ENCODE results near the gene FMN1.
A peak's percentile ranks its signal among the peaks of the same experiment; 100 is the strongest.

The FMN1 gene

GRCh38 chr15:33194237-33194636 is 277 bp downstream of the FMN1 start:
- peaks cover 6% of the 10 kb centered on the region for H3K4me1 ChIP-seq (ENCODE audit: control insufficient read depth, low read depth, low read length)
- peaks cover 16% of the 10 kb centered on the region for H3K27me3 ChIP-seq (ENCODE audit: control insufficient read depth, insufficient read depth, low read length)
- no peak overlapping the region for H3K27ac ChIP-seq (ENCODE audit: low read length)
- H3K9ac ChIP-seq (ENCODE audit: low read length): no peak overlapping the region
- no peaks in the 10 kb centered on the region for H3K36me3 ChIP-seq (ENCODE audit: control insufficient read depth, low read depth, low read length)
- H3K9me3 ChIP-seq (ENCODE audit: control insufficient read depth, low read depth, low read length): no peaks in the 10 kb centered on the region
- H3K4me3 ChIP-seq (ENCODE audit: low read length): peak overlapping the region; percentile 74

DNA sequence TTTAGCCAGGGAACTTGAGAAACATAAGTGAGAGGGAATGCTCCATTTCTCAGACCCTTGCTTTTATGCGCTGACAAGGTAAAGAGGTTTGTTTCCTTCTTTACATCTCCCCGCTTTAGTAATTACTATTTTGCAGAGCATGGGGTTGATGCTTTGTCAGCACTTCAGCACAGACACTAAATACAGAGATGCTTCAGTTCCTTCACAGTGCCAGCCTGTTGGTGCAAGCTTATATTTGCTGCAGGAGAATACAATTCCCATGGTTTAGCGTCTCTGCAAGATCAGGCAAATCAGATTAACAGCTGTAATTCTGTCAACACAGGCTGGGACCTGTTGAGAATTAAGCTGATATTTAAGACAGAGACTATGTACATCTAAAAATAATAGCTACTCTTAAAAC is 2.9 kb downstream of the FMN1 start:
- H3K27me3 ChIP-seq (ENCODE audit: control insufficient read depth, insufficient read depth, low read length): peaks cover 16% of the 10 kb centered on the region
- H3K36me3 ChIP-seq (ENCODE audit: control insufficient read depth, low read depth, low read length): no peaks in the 10 kb centered on the region
- no peak overlapping the region for H3K27ac ChIP-seq (ENCODE audit: low read length)
- H3K4me3 ChIP-seq (ENCODE audit: low read length): no peak overlapping the region
- no peaks in the 10 kb centered on the region for H3K9me3 ChIP-seq (ENCODE audit: control insufficient read depth, low read depth, low read length)
- H3K4me1 ChIP-seq (ENCODE audit: control insufficient read depth, low read depth, low read length): peaks cover 6% of the 10 kb centered on the region
- H3K9ac ChIP-seq (ENCODE audit: low read length): no peak overlapping the region

DNA sequence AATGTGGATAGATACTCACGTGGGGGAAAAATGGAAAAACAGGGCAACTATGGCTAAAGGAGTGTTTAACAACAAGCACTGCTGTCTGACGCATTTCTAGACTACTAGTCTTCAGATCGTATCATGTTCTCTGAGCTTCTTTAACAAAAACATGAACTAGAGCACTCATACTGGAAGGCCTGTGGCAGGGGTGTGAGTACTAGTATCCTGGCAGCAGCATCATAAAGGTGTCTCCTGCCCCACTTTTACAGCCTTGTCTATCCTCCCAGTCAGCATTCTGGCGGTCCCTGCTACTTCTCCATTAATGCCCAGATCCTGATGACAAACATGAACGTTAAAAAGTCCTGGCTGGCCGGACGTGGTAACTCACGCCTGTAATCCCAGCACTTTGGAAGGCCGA is 4.0 kb downstream of the FMN1 start:
- H3K27ac ChIP-seq (ENCODE audit: low read length): no peak overlapping the region
- H3K27me3 ChIP-seq (ENCODE audit: control insufficient read depth, insufficient read depth, low read length): peaks cover 6% of the 10 kb centered on the region
- peaks cover 6% of the 10 kb centered on the region for H3K4me1 ChIP-seq (ENCODE audit: control insufficient read depth, low read depth, low read length)
- no peaks in the 10 kb centered on the region for H3K36me3 ChIP-seq (ENCODE audit: control insufficient read depth, low read depth, low read length)
- H3K9ac ChIP-seq (ENCODE audit: low read length): no peak overlapping the region
- H3K9me3 ChIP-seq (ENCODE audit: control insufficient read depth, low read depth, low read length): no peaks in the 10 kb centered on the region
- no peak overlapping the region for H3K4me3 ChIP-seq (ENCODE audit: low read length)

GRCh38 chr15:33188641-33189257 is 5.8 kb downstream of the FMN1 start:
- H3K9ac ChIP-seq (ENCODE audit: low read length): no peak overlapping the region
- H3K27ac ChIP-seq (ENCODE audit: low read length): no peak overlapping the region
- H3K9me3 ChIP-seq (ENCODE audit: control insufficient read depth, low read depth, low read length): no peaks in the 10 kb centered on the region
- H3K4me3 ChIP-seq (ENCODE audit: low read length): no peak overlapping the region
- H3K36me3 ChIP-seq (ENCODE audit: control insufficient read depth, low read depth, low read length): no peaks in the 10 kb centered on the region
- no peaks in the 10 kb centered on the region for H3K27me3 ChIP-seq (ENCODE audit: control insufficient read depth, insufficient read depth, low read length)
- peaks cover 6% of the 10 kb centered on the region for H3K4me1 ChIP-seq (ENCODE audit: control insufficient read depth, low read depth, low read length)

DNA sequence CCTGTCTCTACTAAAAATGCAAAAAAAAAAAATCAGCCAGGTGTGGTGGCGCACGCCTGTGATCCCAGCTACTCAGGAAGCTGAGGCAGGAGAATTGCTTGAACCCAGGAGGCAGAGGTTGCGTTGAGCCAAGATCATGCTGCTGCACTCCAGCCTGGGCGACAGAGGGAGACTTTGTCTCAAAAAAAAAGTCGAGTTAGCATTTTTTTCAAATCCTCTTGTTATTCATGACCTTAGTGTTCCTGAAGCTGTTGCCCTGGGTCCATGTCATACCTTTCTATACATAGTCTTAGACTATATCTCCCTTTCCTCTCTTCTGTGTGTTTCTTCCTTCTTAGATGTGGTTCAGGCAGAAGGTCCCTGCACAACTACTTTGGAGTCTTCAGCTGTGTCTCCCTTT is 6.4 kb downstream of the FMN1 start:
- Histone ChIP-seq H3K9me3 (ENCODE audit: control insufficient read depth, low read depth, low read length) (no peaks in the 10 kb centered on the region), H3K4me3 (ENCODE audit: low read length) (no peak overlapping the region), H3K27ac (ENCODE audit: low read length) (no peak overlapping the region), H3K36me3 (ENCODE audit: control insufficient read depth, low read depth, low read length) (no peaks in the 10 kb centered on the region), H3K4me1 (ENCODE audit: control insufficient read depth, low read depth, low read length) (peaks cover 3% of the 10 kb centered on the region), H3K27me3 (ENCODE audit: control insufficient read depth, insufficient read depth, low read length) (no peaks in the 10 kb centered on the region), H3K9ac (ENCODE audit: low read length) (no peak overlapping the region)

DNA sequence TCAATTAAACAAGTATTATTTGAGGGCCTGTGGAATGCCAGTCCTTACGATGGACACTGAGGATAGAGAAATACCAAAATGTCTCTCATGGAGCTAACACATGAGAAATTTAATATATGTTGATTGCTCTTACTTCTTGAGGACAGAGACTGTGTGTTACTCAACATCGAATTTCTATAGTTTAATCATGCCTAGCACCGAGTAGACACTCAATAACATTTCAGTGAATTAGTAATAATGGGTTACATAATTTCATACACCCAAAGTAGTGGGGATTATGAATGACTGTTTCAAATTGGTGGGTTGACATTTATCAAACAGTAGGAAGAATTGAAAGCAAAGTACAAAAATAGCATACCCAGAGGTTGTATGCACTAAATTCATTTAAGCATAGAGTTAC is 11.2 kb downstream of the FMN1 start:
- peaks cover 15% of the 10 kb centered on the region for H3K4me1 ChIP-seq (ENCODE audit: control insufficient read depth, low read depth, low read length)
- no peak overlapping the region for H3K4me3 ChIP-seq (ENCODE audit: low read length)
- no peaks in the 10 kb centered on the region for H3K9me3 ChIP-seq (ENCODE audit: control insufficient read depth, low read depth, low read length)
- no peaks in the 10 kb centered on the region for H3K36me3 ChIP-seq (ENCODE audit: control insufficient read depth, low read depth, low read length)
- no peak overlapping the region for H3K27ac ChIP-seq (ENCODE audit: low read length)
- no peaks in the 10 kb centered on the region for H3K27me3 ChIP-seq (ENCODE audit: control insufficient read depth, insufficient read depth, low read length)
- no peak overlapping the region for H3K9ac ChIP-seq (ENCODE audit: low read length)

GRCh38 chr15:33182926-33183325 is 11.6 kb downstream of the FMN1 start:
- Histone ChIP-seq H3K9ac (ENCODE audit: low read length) (no peak overlapping the region), H3K9me3 (ENCODE audit: control insufficient read depth, low read depth, low read length) (no peaks in the 10 kb centered on the region)

DNA sequence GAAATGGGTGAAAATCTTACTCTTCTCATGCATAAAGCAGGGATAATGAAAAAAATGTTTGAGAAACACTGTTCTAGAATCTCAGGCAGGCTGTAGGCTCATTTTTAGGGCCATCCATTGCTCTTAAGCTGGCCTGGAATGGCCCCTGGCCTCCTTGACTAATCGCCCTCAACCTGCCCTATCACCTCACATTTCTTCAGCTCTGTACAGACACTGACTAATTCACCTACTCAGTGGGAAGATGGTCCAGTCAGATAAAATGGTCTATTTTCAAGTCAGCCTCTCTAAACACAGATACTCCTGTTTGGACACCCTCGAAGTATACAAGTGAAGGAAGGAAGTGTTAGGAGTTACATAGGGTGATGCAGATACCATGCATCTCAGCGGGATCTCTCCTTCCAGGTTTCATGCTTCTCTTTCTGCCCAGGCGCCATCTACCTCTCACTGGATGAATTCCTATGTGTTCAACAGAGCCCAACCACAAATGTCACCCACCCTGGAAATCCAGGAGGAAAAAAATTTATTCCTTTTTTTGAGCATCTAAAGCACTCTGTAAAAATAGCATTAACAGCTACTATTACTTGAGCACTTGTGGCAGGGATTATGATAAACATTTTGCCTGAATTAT is 12.1 kb downstream of the FMN1 start:
- Histone ChIP-seq H3K9me3 (ENCODE audit: control insufficient read depth, low read depth, low read length) (no peaks in the 10 kb centered on the region), H3K4me3 (ENCODE audit: low read length) (no peak overlapping the region), H3K36me3 (ENCODE audit: control insufficient read depth, low read depth, low read length) (no peaks in the 10 kb centered on the region), H3K27me3 (ENCODE audit: control insufficient read depth, insufficient read depth, low read length) (no peaks in the 10 kb centered on the region), H3K9ac (ENCODE audit: low read length) (no peak overlapping the region), H3K4me1 (ENCODE audit: control insufficient read depth, low read depth, low read length) (peaks cover 15% of the 10 kb centered on the region), H3K27ac (ENCODE audit: low read length) (no peak overlapping the region)

More at GRCh38 chr15:33182926-33183325, 11.6 kb downstream of the FMN1 start:
- no peaks in the 10 kb centered on the region for H3K36me3 ChIP-seq (ENCODE audit: control insufficient read depth, low read depth, low read length)
- no peak overlapping the region for H3K27ac ChIP-seq (ENCODE audit: low read length)
- peaks cover 15% of the 10 kb centered on the region for H3K4me1 ChIP-seq (ENCODE audit: control insufficient read depth, low read depth, low read length)
- no peak overlapping the region for H3K4me3 ChIP-seq (ENCODE audit: low read length)
- H3K27me3 ChIP-seq (ENCODE audit: control insufficient read depth, insufficient read depth, low read length): no peaks in the 10 kb centered on the region

DNA sequence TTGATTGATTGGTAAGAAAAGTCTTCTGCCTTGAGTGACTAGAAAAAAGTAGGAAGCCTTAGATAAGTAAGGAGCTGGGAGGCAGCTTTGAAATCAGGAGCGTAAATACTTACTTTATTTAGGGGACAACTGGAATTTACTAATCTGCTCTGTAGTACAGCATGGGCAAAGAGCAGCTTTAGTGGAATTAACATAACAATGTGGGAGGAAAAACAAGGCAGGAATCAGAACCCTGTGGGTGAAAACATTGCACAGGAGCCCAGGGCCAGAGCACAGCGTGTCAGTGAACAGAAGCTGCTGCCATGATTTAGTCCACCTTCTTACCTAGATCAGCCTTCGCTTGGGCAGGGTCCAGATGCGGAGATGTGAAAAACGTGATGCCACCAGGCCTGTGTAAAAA is 14.6 kb downstream of the FMN1 start:
- H3K27me3 ChIP-seq (ENCODE audit: control insufficient read depth, insufficient read depth, low read length): no peaks in the 10 kb centered on the region
- H3K4me1 ChIP-seq (ENCODE audit: control insufficient read depth, low read depth, low read length): peaks cover 15% of the 10 kb centered on the region
- no peak overlapping the region for H3K27ac ChIP-seq (ENCODE audit: low read length)
- H3K4me3 ChIP-seq (ENCODE audit: low read length): no peak overlapping the region
- no peaks in the 10 kb centered on the region for H3K36me3 ChIP-seq (ENCODE audit: control insufficient read depth, low read depth, low read length)
- peak overlapping the region; percentile 10 for H3K9ac ChIP-seq (ENCODE audit: low read length)
- H3K9me3 ChIP-seq (ENCODE audit: control insufficient read depth, low read depth, low read length): no peaks in the 10 kb centered on the region

DNA sequence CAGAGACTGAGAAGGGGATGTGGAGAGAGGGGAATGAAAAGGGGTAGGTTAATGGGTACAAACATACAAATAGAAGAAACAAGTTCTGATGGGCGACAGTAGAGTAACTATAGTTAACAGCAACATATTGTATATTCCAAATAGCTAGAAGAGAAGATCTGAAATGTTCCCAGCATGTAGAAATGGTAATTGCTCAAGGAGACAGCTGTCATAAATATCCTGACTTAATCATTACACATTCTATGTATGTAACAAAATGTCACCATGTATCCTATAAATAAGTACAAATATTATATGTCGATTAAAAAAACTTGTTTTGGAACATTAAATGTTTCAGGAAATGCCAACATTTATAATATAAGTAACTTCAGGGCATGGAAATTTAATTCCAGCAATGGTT is 23.3 kb downstream of the FMN1 start:
- no peaks in the 10 kb centered on the region for H3K4me1 ChIP-seq (ENCODE audit: control insufficient read depth, low read depth, low read length)
- no peak overlapping the region for H3K9ac ChIP-seq (ENCODE audit: low read length)
- no peak overlapping the region for H3K27ac ChIP-seq (ENCODE audit: low read length)
- H3K36me3 ChIP-seq (ENCODE audit: control insufficient read depth, low read depth, low read length): no peaks in the 10 kb centered on the region
- H3K9me3 ChIP-seq (ENCODE audit: control insufficient read depth, low read depth, low read length): no peaks in the 10 kb centered on the region
- H3K4me3 ChIP-seq (ENCODE audit: low read length): no peak overlapping the region
- H3K27me3 ChIP-seq (ENCODE audit: control insufficient read depth, insufficient read depth, low read length): no peaks in the 10 kb centered on the region

DNA sequence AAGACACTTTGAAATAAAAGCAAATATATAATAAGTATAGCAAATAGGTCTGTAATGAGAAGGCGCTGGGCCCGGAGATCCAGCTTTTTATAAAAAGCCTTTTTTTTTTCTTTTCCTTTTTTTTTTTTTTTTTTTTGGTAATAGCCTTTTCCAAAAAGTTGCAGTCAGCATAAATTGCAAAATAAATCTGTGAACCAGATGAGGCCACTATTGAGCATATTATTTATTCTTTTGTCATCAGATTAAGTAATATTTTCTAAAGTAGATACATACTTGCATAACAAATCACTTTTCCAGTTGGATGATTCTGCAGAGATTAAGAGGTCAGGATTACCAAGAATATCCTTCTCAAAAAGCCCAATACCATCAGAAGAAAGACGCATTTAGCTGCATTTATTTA is 24.9 kb downstream of the FMN1 start:
- H3K27me3 ChIP-seq (ENCODE audit: control insufficient read depth, insufficient read depth, low read length): no peaks in the 10 kb centered on the region
- H3K27ac ChIP-seq (ENCODE audit: low read length): no peak overlapping the region
- H3K4me3 ChIP-seq (ENCODE audit: low read length): no peak overlapping the region
- H3K4me1 ChIP-seq (ENCODE audit: control insufficient read depth, low read depth, low read length): no peaks in the 10 kb centered on the region
- H3K9ac ChIP-seq (ENCODE audit: low read length): no peak overlapping the region
- H3K36me3 ChIP-seq (ENCODE audit: control insufficient read depth, low read depth, low read length): no peaks in the 10 kb centered on the region
- H3K9me3 ChIP-seq (ENCODE audit: control insufficient read depth, low read depth, low read length): no peaks in the 10 kb centered on the region

GRCh38 chr15:33168444-33168843 is 26.1 kb downstream of the FMN1 start:
- Histone ChIP-seq H3K4me1 (ENCODE audit: control insufficient read depth, low read depth, low read length) (no peaks in the 10 kb centered on the region), H3K27me3 (ENCODE audit: control insufficient read depth, insufficient read depth, low read length) (no peaks in the 10 kb centered on the region), H3K4me3 (ENCODE audit: low read length) (no peak overlapping the region), H3K36me3 (ENCODE audit: control insufficient read depth, low read depth, low read length) (no peaks in the 10 kb centered on the region), H3K9me3 (ENCODE audit: control insufficient read depth, low read depth, low read length) (no peaks in the 10 kb centered on the region), H3K9ac (ENCODE audit: low read length) (no peak overlapping the region), H3K27ac (ENCODE audit: low read length) (no peak overlapping the region)

Measured in iPS-18a (cell line).